ENCODE measurements around the gene LIPH.
"Not testable (repeated sequence)": the region's sequence is repeated elsewhere in the genome, so short reads cannot be mapped to it uniquely, and the experiment has no call there.

Gene LIPH

GRCh38 chr3:185488465-185488864 lies 63.9 kb downstream of the LIPH start:
- no peak for DNase-seq (ENCODE audit: low read depth in 2 of 2)

GRCh38 chr3:185486394-185486793 lies 66.0 kb downstream of the LIPH start:
- DNase-seq (ENCODE audit: low read depth in 2 of 2) = no peak

GRCh38 chr3:185484296-185484695 lies 68.1 kb downstream of the LIPH start:
- DNase-seq (ENCODE audit: low read depth in 2 of 2) = no peak

GRCh38 chr3:185479373-185479945 lies 72.9 kb downstream of the LIPH start:
- DNase-seq (ENCODE audit: low read depth in 2 of 2) = no peak

- no peak for DNase-seq (ENCODE audit: low read depth in 2 of 2)
Observed at GRCh38 chr3:185477316-185477715, 75.1 kb downstream of the LIPH start.

GRCh38 chr3:185474922-185475321 lies 77.5 kb downstream of the LIPH start:
- not testable (repeated sequence) for DNase-seq (ENCODE audit: low read depth in 2 of 2)

GRCh38 chr3:185473290-185473815 lies 79.0 kb downstream of the LIPH start:
- DNase-seq (ENCODE audit: low read depth in 2 of 2) = no peak

GRCh38 chr3:185470323-185470722 lies 82.1 kb downstream of the LIPH start:
- no peak for DNase-seq (ENCODE audit: low read depth in 2 of 2)

GRCh38 chr3:185469542-185469941 lies 82.8 kb downstream of the LIPH start:
- DNase-seq (ENCODE audit: low read depth in 2 of 2) = no peak

GRCh38 chr3:185466123-185466522 lies 86.3 kb downstream of the LIPH start:
- DNase-seq (ENCODE audit: low read depth in 2 of 2) = not testable (repeated sequence)

- DNase-seq (ENCODE audit: low read depth in 2 of 2) = no peak
Observed at GRCh38 chr3:185465471-185465870, 86.9 kb downstream of the LIPH start.

- no peak for DNase-seq (ENCODE audit: low read depth in 2 of 2)
Observed at GRCh38 chr3:185460719-185461350, 91.6 kb downstream of the LIPH start.

GRCh38 chr3:185460309-185460708 lies 92.1 kb downstream of the LIPH start:
- DNase-seq (ENCODE audit: low read depth in 2 of 2) = no peak

- DNase-seq (ENCODE audit: low read depth in 2 of 2) = no peak
Observed at GRCh38 chr3:185457376-185457775, 95.0 kb downstream of the LIPH start.
